Measurements from ENCODE around the gene CEP104. TPM values are rescaled to one million over a fixed set of nuclear protein-coding genes. Genes with fewer than 3 reads are reported as not detected.

Gene CEP104
- total and polyA plus RNA-seq, 2 experiments from 2014 or later, result 12.7 to 22.6 TPM

DNA sequence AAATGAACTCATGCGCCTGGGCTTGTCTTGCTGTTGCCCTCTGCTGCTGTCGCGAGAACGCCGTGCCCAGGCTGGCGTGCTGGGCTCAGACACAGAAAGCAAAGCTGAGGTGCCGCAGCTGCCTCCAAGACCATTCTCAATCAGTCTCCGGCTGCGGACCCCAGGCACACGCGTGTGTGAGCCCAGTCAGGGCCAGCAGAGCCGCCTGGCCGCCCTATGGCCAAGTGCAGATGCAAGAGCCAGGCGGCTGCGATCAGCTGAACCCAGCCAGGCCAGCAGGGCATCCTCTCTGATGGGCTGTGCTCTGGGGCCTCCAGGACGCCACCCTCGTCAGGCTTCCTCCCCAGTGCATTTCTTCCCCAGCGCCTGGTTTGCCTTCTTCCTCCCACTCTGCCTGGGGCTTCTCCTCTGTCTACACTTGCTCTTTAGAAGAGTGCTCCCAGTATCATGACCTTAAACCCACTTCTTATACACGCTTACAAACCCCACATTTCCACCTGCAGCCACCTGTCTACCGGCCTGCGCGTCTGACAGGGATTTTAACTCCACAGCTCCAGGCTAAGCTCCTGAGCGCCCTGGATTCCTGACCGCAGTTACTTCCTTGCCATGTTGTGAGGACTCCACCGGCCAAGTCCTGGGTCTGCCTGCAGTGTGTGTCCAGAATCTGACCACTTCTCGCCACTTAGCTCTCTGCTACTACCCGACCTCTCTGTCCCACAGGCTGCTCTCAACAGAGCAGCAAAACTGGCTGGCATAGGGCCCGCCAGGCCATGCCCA is 39.0 kb downstream of the CEP104 start:
- Histone ChIP-seq H3K79me2 (no peaks in the 10 kb centered on the region), H3K9me2 (replicated peaks; ENCODE audit: insufficient read depth) (no peaks in the 10 kb centered on the region), H3K4me3 (no peak overlapping the region), H3K4me1 (ENCODE audit: insufficient read depth) (no peaks in the 10 kb centered on the region), H3K36me3 (replicated peaks; ENCODE audit: insufficient read depth, low read depth) (no peaks in the 10 kb centered on the region), H3K27me3 (no peaks in the 10 kb centered on the region), H3K27ac (no peak overlapping the region), H3K9me3 (ENCODE audit: low read depth) (no peaks in the 10 kb centered on the region), H2AFZ (no peak overlapping the region), H3K4me2 (no peak overlapping the region), H4K20me1 (ENCODE audit: insufficient read depth, poor library complexity, severe bottlenecking) (no peaks in the 10 kb centered on the region)
- WGBS (ENCODE audit: low lambda C conversion rate, missing lambda C conversion rate), result 93% methylated on average over 28 of the region's 28 CpGs
- no peak for DNase-seq (ENCODE audit: low spot score)
- no peak for TF ChIP-seq EZH2 (IDR thresholded peaks at IDR 0.05; ENCODE audit: borderline replicate concordance)
- TF ChIP-seq, protein P1, sequence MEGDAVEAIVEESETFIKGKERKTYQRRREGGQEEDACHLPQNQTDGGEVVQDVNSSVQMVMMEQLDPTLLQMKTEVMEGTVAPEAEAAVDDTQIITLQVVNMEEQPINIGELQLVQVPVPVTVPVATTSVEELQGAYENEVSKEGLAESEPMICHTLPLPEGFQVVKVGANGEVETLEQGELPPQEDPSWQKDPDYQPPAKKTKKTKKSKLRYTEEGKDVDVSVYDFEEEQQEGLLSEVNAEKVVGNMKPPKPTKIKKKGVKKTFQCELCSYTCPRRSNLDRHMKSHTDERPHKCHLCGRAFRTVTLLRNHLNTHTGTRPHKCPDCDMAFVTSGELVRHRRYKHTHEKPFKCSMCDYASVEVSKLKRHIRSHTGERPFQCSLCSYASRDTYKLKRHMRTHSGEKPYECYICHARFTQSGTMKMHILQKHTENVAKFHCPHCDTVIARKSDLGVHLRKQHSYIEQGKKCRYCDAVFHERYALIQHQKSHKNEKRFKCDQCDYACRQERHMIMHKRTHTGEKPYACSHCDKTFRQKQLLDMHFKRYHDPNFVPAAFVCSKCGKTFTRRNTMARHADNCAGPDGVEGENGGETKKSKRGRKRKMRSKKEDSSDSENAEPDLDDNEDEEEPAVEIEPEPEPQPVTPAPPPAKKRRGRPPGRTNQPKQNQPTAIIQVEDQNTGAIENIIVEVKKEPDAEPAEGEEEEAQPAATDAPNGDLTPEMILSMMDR (IDR thresholded peaks at IDR 0.05; ENCODE audit: poor library complexity), result no peak
- no peak for TF ChIP-seq EZH2phosphoT487 (IDR thresholded peaks at IDR 0.05; ENCODE audit: low read depth, severe bottlenecking, unreplicated experiment)

DNA sequence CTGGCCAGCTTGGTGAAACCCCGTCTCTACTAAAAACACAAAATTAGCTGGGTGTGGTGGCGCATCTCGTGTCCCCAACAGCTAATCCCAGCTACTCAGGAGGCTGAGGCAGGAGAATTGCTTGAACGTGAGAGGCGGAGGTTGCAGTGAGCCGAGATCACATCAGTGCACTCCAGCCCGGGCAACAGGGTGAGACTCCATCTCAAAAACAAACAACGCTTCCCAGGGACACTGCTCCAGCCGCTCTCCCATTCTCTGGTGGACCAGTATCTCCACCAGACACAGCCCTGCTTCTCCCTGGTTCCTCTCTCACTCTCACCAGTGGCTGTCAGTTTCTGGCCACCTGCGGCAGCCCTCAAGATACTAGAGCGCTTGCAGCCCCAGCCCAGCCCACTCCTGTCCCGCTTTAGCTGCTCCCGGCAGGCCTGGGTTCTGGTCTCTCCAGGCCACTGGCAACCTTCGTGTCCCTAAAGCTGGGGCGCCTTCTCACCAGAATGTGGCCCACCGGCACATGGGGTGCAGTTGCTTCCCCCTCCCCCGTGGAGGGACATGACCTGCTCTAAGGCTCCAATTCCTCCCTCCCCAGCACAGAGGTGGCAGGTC is 39.8 kb downstream of the CEP104 start:
- Histone ChIP-seq H3K27me3 (no peaks in the 10 kb centered on the region), H3K4me3 (no peak overlapping the region), H3K79me2 (no peaks in the 10 kb centered on the region), H3K9me2 (replicated peaks; ENCODE audit: insufficient read depth) (no peaks in the 10 kb centered on the region), H3K27ac (no peak overlapping the region), H4K20me1 (ENCODE audit: insufficient read depth, poor library complexity, severe bottlenecking) (no peaks in the 10 kb centered on the region), H3K9me3 (ENCODE audit: low read depth) (no peaks in the 10 kb centered on the region), H3K36me3 (replicated peaks; ENCODE audit: insufficient read depth, low read depth) (no peaks in the 10 kb centered on the region), H3K4me2 (no peak overlapping the region), H2AFZ (no peak overlapping the region), H3K4me1 (ENCODE audit: insufficient read depth) (no peaks in the 10 kb centered on the region)
- TF ChIP-seq EZH2phosphoT487 (IDR thresholded peaks at IDR 0.05; ENCODE audit: low read depth, severe bottlenecking, unreplicated experiment), result no peak
- no peak for TF ChIP-seq EZH2 (IDR thresholded peaks at IDR 0.05; ENCODE audit: borderline replicate concordance)
- TF ChIP-seq, protein P1 (IDR thresholded peaks at IDR 0.05; ENCODE audit: poor library complexity), result no peak
- 97% methylated on average over 16 of the region's 17 CpGs for WGBS (ENCODE audit: low lambda C conversion rate, missing lambda C conversion rate)
- DNase-seq (ENCODE audit: low spot score), result no peak

DNA sequence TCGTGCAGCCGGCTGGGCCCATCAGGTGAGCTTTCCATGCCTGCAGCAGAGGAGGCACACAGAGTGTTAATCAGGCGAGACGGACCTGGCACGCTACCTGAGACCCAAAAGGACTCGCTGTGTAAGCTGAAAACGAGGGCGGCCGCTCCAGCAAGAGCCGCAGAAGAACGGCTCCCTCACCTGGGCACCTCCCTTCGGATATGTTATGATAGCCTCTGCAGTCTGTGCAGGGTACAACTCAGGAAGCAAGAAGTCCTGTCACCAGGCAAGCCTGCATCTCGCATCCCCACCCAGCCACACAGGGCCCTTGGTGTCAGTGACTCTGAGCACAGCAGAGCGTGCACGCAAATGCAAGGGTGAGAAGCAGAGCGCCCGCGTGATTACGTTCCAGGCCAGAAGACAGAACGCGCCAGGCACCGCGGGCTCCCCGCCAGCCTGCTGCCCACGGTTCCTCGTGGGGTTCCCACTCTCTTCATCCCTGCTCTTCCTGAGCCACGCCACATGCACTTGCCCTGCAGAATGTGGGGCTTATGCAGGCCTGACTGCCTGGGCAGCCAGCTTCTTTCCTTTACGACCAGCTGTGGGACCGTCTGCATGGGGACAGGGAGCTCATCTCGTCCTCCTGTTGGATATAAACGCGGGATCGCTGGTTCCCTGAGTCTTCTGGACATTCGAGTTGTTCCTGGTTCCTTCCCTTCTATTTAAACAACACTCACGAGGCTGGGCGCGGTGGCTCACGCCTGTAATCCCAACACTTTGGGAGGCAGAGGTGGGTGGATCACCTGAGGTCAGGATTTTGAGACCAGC is 40.5 kb downstream of the CEP104 start:
- Histone ChIP-seq H3K27ac (no peak overlapping the region), H3K4me1 (ENCODE audit: insufficient read depth) (no peaks in the 10 kb centered on the region), H3K79me2 (no peaks in the 10 kb centered on the region), H3K27me3 (no peaks in the 10 kb centered on the region), H3K4me3 (no peak overlapping the region), H2AFZ (no peak overlapping the region), H3K4me2 (no peak overlapping the region), H3K36me3 (replicated peaks; ENCODE audit: insufficient read depth, low read depth) (no peaks in the 10 kb centered on the region), H3K9me2 (replicated peaks; ENCODE audit: insufficient read depth) (no peaks in the 10 kb centered on the region), H3K9me3 (ENCODE audit: low read depth) (no peaks in the 10 kb centered on the region), H4K20me1 (ENCODE audit: insufficient read depth, poor library complexity, severe bottlenecking) (no peaks in the 10 kb centered on the region)
- WGBS (ENCODE audit: low lambda C conversion rate, missing lambda C conversion rate), result 92% methylated on average over 38 of the region's 38 CpGs
- DNase-seq (ENCODE audit: low spot score), result no peak
- TF ChIP-seq EZH2phosphoT487 (IDR thresholded peaks at IDR 0.05; ENCODE audit: low read depth, severe bottlenecking, unreplicated experiment), result no peak
- no peak for TF ChIP-seq EZH2 (IDR thresholded peaks at IDR 0.05; ENCODE audit: borderline replicate concordance)
- TF ChIP-seq, protein P1 (IDR thresholded peaks at IDR 0.05; ENCODE audit: poor library complexity), result no peak
